ENCODE results near the gene KCNIP1.

GRCh38 chr5:170573114-170573513 lies 69.3 kb downstream of the KCNIP1 start:
- no peak for TF ChIP-seq CTCF (IDR thresholded peaks at IDR 0.05)
- TF ChIP-seq POLR2A (IDR thresholded peaks at IDR 0.05), result no peak
- TF ChIP-seq EP300 (IDR thresholded peaks at IDR 0.05), result no peak
- TF ChIP-seq POLR2AphosphoS5 (IDR thresholded peaks at IDR 0.05), result no peak

Measured in gastroesophageal sphincter (tissue), 3 donors.